ENCODE results near the gene GZMA. TPM values are rescaled to one million over a fixed set of nuclear protein-coding genes. Genes with fewer than 3 reads are reported as not detected.

The GZMA gene
- total RNA-seq, 4 donors from 2014 or later: not detected

- Histone ChIP-seq H3K4me1 (peaks cover 0 to 4% of the 10 kb centered on the region in 2 donors), H3K4me3 (no peak overlapping the region), H3K27me3 (peaks cover 0 to 3% (median 0%) of the 10 kb centered on the region in 3 donors), H3K27ac (no peak overlapping the region), H3K9me3 (no peaks in the 10 kb centered on the region), H3K36me3 (no peaks in the 10 kb centered on the region)
- DNase-seq (no peak), ATAC-seq (no peak)
- TF ChIP-seq POLR2A (IDR thresholded peaks at IDR 0.05) (no peak), CTCF (IDR thresholded peaks at IDR 0.05 in 4 of 5, conservative IDR thresholded peaks at IDR 0.05 in 1 of 5) (no peak)
- intact Hi-C loops (cut with DNase I; ENCODE audit: low total_unique reads) (loop anchor here (10.0 kb wide), 1 partner anchor 239 kb away; no protein-coding TSS in a partner anchor), in situ Hi-C loops (cut with MboI; ENCODE audit: low sequenced_read_pairs in 4 of 4) (loop anchor here in 2 of 4 donors (5.0 to 10.0 kb wide), 2 partner anchors 236 to 239 kb away; no protein-coding TSS in a partner anchor)
Observed at GRCh38 chr5:55143624-55144023, 41.2 kb downstream of the GZMA start.

- TF ChIP-seq CTCF (IDR thresholded peaks at IDR 0.05 in 4 of 5, conservative IDR thresholded peaks at IDR 0.05 in 1 of 5) (no peak), POLR2A (IDR thresholded peaks at IDR 0.05) (no peak)
- Histone ChIP-seq H3K9me3 (no peaks in the 10 kb centered on the region), H3K27ac (no peak overlapping the region), H3K27me3 (peaks cover 0 to 3% (median 0%) of the 10 kb centered on the region in 3 donors), H3K36me3 (no peaks in the 10 kb centered on the region), H3K4me1 (peaks cover 0 to 4% of the 10 kb centered on the region in 2 donors), H3K4me3 (no peak overlapping the region)
- DNase-seq: no peak
- ATAC-seq: no peak
- intact Hi-C loops (cut with DNase I; ENCODE audit: low total_unique reads) (loop anchor here (2.0 to 10.0 kb wide), 2 partner anchors 241 to 629 kb away; partner anchors contain the start of gene SNX18), in situ Hi-C loops (cut with MboI; ENCODE audit: low sequenced_read_pairs in 4 of 4) (loop anchor here in 1 of 4 donors (10.0 kb wide), 1 partner anchor 241 kb away; no protein-coding TSS in a partner anchor)
Observed at GRCh38 chr5:55146080-55146479, 43.6 kb downstream of the GZMA start.

- H3K27ac ChIP-seq: no peak overlapping the region
- no peak overlapping the region for H3K4me3 ChIP-seq
- TF ChIP-seq CTCF (IDR thresholded peaks at IDR 0.05 in 4 of 5, conservative IDR thresholded peaks at IDR 0.05 in 1 of 5): peak; percentile 64 to 92 (median 80)
- no peak for TF ChIP-seq POLR2A (IDR thresholded peaks at IDR 0.05)
- H3K27me3 ChIP-seq: peaks cover 0 to 3% (median 0%) of the 10 kb centered on the region in 3 donors
- H3K4me1 ChIP-seq: peaks cover 0 to 4% of the 10 kb centered on the region in 2 donors
- DNase-seq: peak; percentile 42 to 66
- no peaks in the 10 kb centered on the region for H3K36me3 ChIP-seq
- no peaks in the 10 kb centered on the region for H3K9me3 ChIP-seq
- ATAC-seq: peak; percentile 77 to 98
- intact Hi-C loops (cut with DNase I; ENCODE audit: low total_unique reads): loop anchor here (2.0 to 10.0 kb wide), 2 partner anchors 242 to 630 kb away; partner anchors contain the start of gene SNX18
- in situ Hi-C loops (cut with MboI; ENCODE audit: low sequenced_read_pairs in 4 of 4): loop anchor here in 1 of 4 donors (10.0 kb wide), 1 partner anchor 242 kb away; no protein-coding TSS in a partner anchor
Observed at GRCh38 chr5:55146543-55147151, 44.2 kb downstream of the GZMA start.

GRCh38 chr5:55149308-55149795, 46.9 kb downstream of the GZMA start:
- in situ Hi-C loops (cut with MboI; ENCODE audit: low sequenced_read_pairs in 4 of 4): loop anchor here in 1 of 4 donors (10.0 kb wide), 1 partner anchor 245 kb away; no protein-coding TSS in a partner anchor
- peaks cover 0 to 3% (median 0%) of the 10 kb centered on the region in 3 donors for H3K27me3 ChIP-seq
- no peak overlapping the region for H3K4me3 ChIP-seq
- DNase-seq: no peak
- no peaks in the 10 kb centered on the region for H3K9me3 ChIP-seq
- peaks cover 0 to 4% of the 10 kb centered on the region in 2 donors for H3K4me1 ChIP-seq
- TF ChIP-seq POLR2A (IDR thresholded peaks at IDR 0.05): no peak
- TF ChIP-seq CTCF (IDR thresholded peaks at IDR 0.05 in 4 of 5, conservative IDR thresholded peaks at IDR 0.05 in 1 of 5): no peak
- no peak for ATAC-seq
- intact Hi-C loops (cut with DNase I; ENCODE audit: low total_unique reads): loop anchor here (10.0 kb wide), 1 partner anchor 245 kb away; no protein-coding TSS in a partner anchor
- no peaks in the 10 kb centered on the region for H3K36me3 ChIP-seq
- H3K27ac ChIP-seq: no peak overlapping the region
